RPMI7951 (cell line): Measurements from ENCODE around the gene NDUFB11. TPM values are rescaled to one million over a fixed set of nuclear protein-coding genes. Genes with fewer than 3 reads are reported as not detected.

ENCODE experiments used
- total RNA-seq: library from RNA; depleted of rRNA; stranded (reverse); fragments of >200 nt; shearing (Covaris generic); gene quantifications from 2 replicates; pipeline ENCODE4 v1.2.3, GENCODE V29; 2014; rRNA removed

Gene NDUFB11
- total RNA-seq, 1 experiment from 2014 or later = 172 TPM

Other genes with a start within 250 kb of the NDUFB11 start
- gene JADE3, start 232.3 kb downstream of the NDUFB11 start, total RNA-seq = 5.8 and 6.1 TPM in 2 replicates
- 0.10 TPM in 1 of 2 replicates, not detected in the other for gene RGN, start 66.3 kb downstream of the NDUFB11 start, total RNA-seq
- 36.6 and 41.7 TPM in 2 replicates for gene RBM10, start 519 bp upstream of the NDUFB11 start, total RNA-seq
- 254 and 283 TPM in 2 replicates for gene UBA1, start 49.1 kb upstream of the NDUFB11 start, total RNA-seq
- gene CDK16, start 74.0 kb upstream of the NDUFB11 start, total RNA-seq = 143 and 179 TPM in 2 replicates
- gene USP11, start 88.3 kb upstream of the NDUFB11 start, total RNA-seq = 35.5 and 36.4 TPM in 2 replicates
- gene ZNF157, start 225.9 kb upstream of the NDUFB11 start, total RNA-seq = 0.48 and 0.59 TPM in 2 replicates